ENCODE measurements around the gene TIAM1.

Gene TIAM1

GRCh38 chr21:31337996-31338907 lies 5.8 kb downstream of the TIAM1 start:
- no peak for DNase-seq (ENCODE audit: extremely low spot score)
- ChIA-PET POLR2A (no interaction called here), CTCF (no interaction called here)
- no peak for TF ChIP-seq CTCF (IDR thresholded peaks at IDR 0.05; ENCODE audit: control extremely low read depth, extremely low read depth, low read depth, missing control alignments)

GRCh38 chr21:31337086-31337485 lies 7.0 kb downstream of the TIAM1 start:
- TF ChIP-seq CTCF (IDR thresholded peaks at IDR 0.05; ENCODE audit: control extremely low read depth, extremely low read depth, low read depth, missing control alignments), result no peak
- ChIA-PET POLR2A (no interaction called here), CTCF (no interaction called here)
- DNase-seq (ENCODE audit: extremely low spot score), result no peak

- CTCF ChIA-PET, result no interaction called here
- no peak for TF ChIP-seq CTCF (IDR thresholded peaks at IDR 0.05; ENCODE audit: control extremely low read depth, extremely low read depth, low read depth, missing control alignments)
- DNase-seq (ENCODE audit: extremely low spot score), result no peak
- POLR2A ChIA-PET, result no interaction called here
Measured at GRCh38 chr21:31336739-31337040, 7.4 kb downstream of the TIAM1 start.

GRCh38 chr21:31335957-31336738 lies 7.9 kb downstream of the TIAM1 start:
- ChIA-PET POLR2A (no interaction called here), CTCF (no interaction called here)
- no peak for DNase-seq (ENCODE audit: extremely low spot score)
- no peak for TF ChIP-seq CTCF (IDR thresholded peaks at IDR 0.05; ENCODE audit: control extremely low read depth, extremely low read depth, low read depth, missing control alignments)

- DNase-seq (ENCODE audit: extremely low spot score), result no peak
- CTCF ChIA-PET, result no interaction called here
- POLR2A ChIA-PET, result no interaction called here
- TF ChIP-seq CTCF (IDR thresholded peaks at IDR 0.05; ENCODE audit: control extremely low read depth, extremely low read depth, low read depth, missing control alignments), result no peak
Measured at GRCh38 chr21:31334648-31335121, 9.4 kb downstream of the TIAM1 start.

- DNase-seq (ENCODE audit: extremely low spot score), result no peak
- ChIA-PET CTCF (interaction anchor here (0.9 to 1.9 kb wide), 3 partner anchors 11 to 27 kb away, joined by 3 to 6 read pairs (median 5); partner anchors contain the start of gene TIAM1), POLR2A (no interaction called here)
- TF ChIP-seq CTCF (IDR thresholded peaks at IDR 0.05; ENCODE audit: control extremely low read depth, extremely low read depth, low read depth, missing control alignments), result no peak
Measured at GRCh38 chr21:31332525-31332924, 11.5 kb downstream of the TIAM1 start.
